Activated CD4-positive, alpha-beta T cell treated with anti-CD3 and anti-CD28 coated beads, Interleukin-2, amount 10 ng/mL, durations not matched to agents 7 days and 5 days (primary cell): Measurements from ENCODE around the gene ZNF148. TPM values are rescaled to one million over a fixed set of nuclear protein-coding genes. Genes with fewer than 3 reads are reported as not detected.
"Not testable (repeated sequence)": the region's sequence is repeated elsewhere in the genome, so short reads cannot be mapped to it uniquely, and the experiment has no call there.

Source experiments
- CTCF ChIA-PET: fragments of 350-600 bp; sonication (Branson Sonifier 250); formaldehyde crosslinking; loops from one replicate; lab custom pipeline; 2021; ENCODE audit warnings: antibody characterized with exemption; lab: Charles Lee
- POLR2A ChIA-PET: fragments of 350-600 bp; sonication (Branson Sonifier 250); formaldehyde crosslinking; loops from one replicate; lab custom pipeline; 2021; ENCODE audit warnings: antibody characterized with exemption; lab: Charles Lee
- DNase-seq: peaks from one replicate; pipeline ENCODE4 v3.0.0-alpha.2; 2020
- H3K27ac Mint-ChIP-seq: one replicate; pipeline ENCODE4 v1.8.0; 2021; ENCODE audit warnings: mild to moderate bottlenecking, moderate library complexity, mixed read lengths
- H3K27me3 Mint-ChIP-seq: one replicate; pipeline ENCODE4 v1.8.0; 2021; ENCODE audit warnings: mixed read lengths
- H3K36me3 Mint-ChIP-seq: one replicate; pipeline ENCODE4 v1.8.0; 2021; ENCODE audit warnings: low read depth, mixed read lengths
- H3K4me1 Mint-ChIP-seq: one replicate; pipeline ENCODE4 v1.8.0; 2021; ENCODE audit warnings: mixed read lengths
- H3K4me3 Mint-ChIP-seq: one replicate; pipeline ENCODE4 v1.8.0; 2021; ENCODE audit warnings: mild to moderate bottlenecking, moderate library complexity, mixed read lengths
- H3K9me3 Mint-ChIP-seq: one replicate; pipeline ENCODE4 v1.8.0; 2021; ENCODE audit warnings: mixed read lengths
- total RNA-seq, 2 experiments: library from RNA; stranded (reverse); gene quantifications; one replicate each; pipeline ENCODE4 v1.2.3, GENCODE V29; 2021

Gene ZNF148
- total RNA-seq, 2 experiments from 2014 or later = 39.3 to 46.1 TPM

DNA sequence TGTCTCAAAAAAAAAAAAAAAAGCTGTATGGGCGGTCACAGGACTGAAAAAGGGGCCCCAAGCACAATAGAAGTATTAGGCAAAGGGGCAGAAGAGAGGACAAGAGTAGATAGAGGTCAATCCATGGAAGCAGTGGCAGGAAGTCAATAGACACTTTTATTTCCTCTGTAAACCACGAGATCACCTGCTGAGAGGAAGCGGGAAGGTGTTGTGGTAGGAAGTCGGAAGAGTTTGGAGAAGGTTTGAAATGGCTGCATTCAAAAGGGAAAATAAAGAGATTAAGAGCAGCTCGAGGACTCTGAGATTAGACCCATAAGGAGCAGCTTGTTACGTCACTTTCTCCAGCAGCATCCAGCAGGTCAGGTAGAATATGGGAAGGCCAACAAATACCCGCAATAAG, 14.2 kb upstream of the ZNF148 start:
- Mint-ChIP-seq H3K9me3 (peaks cover 4% of the 10 kb centered on the region), H3K27me3 (peaks cover under 1% of the 10 kb centered on the region), H3K27ac (no peak overlapping the region), H3K36me3 (no peaks in the 10 kb centered on the region), H3K4me3 (no peak overlapping the region), H3K4me1 (peaks cover 12% of the 10 kb centered on the region)
- CTCF ChIA-PET = interaction anchor here (0.6 kb wide), 1 partner anchor 241 kb away, joined by 3 read pairs; no protein-coding TSS in a partner anchor
- POLR2A ChIA-PET = no interaction called here
- peak; percentile 16 for DNase-seq

DNA sequence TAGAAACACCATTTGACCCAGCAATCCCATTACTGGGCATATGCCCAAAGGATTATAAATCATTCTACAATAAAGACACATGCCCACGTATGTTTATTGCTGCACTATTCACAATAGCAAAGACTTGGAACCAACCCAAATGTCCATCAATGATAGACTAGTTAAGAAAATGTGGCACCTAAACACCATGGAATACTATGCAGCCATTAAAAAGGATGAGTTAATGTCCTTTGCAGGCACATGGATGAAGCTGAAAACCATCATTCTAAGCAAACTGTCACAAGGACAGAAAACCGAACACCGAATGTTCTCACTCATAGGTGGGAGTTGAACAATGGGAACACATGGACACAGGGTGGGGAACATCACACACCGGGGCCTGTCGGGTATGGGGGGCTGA, 13.2 kb upstream of the ZNF148 start:
- H3K27me3 Mint-ChIP-seq, POLR2A ChIA-PET, H3K27ac Mint-ChIP-seq, H3K4me3 Mint-ChIP-seq, H3K9me3 Mint-ChIP-seq, DNase-seq, H3K36me3 Mint-ChIP-seq: not testable (repeated sequence)
- peaks cover 12% of the 10 kb centered on the region for H3K4me1 Mint-ChIP-seq
- CTCF ChIA-PET = interaction anchor here (0.6 kb wide), 1 partner anchor 240 kb away, joined by 3 read pairs; no protein-coding TSS in a partner anchor

DNA sequence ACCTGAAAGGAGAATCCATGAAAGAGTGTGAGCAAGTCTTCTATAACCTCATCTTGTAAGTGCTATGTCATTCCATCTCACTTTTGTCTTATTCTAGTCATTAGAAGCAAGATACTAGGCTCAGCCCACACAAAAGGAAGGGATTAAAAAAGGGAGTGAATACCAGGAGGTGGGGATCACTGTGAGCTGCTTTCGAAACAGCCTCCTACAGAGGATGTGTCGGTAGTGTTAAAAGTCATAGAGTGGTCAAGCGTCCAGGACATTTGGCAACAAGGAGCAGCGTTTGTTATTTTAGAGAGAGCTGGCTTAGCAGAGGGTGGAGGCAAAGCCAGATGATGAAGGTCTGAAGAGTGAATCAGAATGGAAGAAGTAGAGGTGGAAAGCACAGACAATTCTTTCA, 11.7 kb upstream of the ZNF148 start:
- ChIA-PET CTCF (no interaction called here), POLR2A (no interaction called here)
- no peak for DNase-seq
- Mint-ChIP-seq H3K36me3 (no peaks in the 10 kb centered on the region), H3K4me1 (peaks cover 18% of the 10 kb centered on the region), H3K27me3 (peaks cover 2% of the 10 kb centered on the region), H3K27ac (no peak overlapping the region), H3K9me3 (peaks cover 4% of the 10 kb centered on the region), H3K4me3 (no peak overlapping the region)

DNA sequence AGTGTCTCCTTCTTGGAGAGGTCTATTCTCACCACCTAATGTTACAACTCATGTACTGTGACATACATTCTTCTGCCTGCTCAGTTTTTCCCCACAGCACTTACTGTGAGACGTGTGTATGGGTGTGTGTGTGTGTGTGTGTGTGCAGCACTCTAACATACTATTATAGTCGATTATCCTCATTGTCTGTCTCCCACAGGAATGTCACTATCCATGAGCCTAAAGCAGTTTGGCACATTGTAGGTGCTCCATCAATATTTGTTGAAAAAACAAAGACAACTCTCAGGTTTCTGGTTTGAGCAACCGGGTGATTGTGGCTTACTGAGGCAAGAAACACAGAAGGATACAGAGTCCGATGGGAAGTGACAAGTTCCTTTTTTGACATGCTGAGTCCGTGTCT, 8.6 kb upstream of the ZNF148 start:
- no peak for DNase-seq
- H3K9me3 Mint-ChIP-seq = peaks cover 2% of the 10 kb centered on the region
- H3K36me3 Mint-ChIP-seq = no peaks in the 10 kb centered on the region
- peaks cover 2% of the 10 kb centered on the region for H3K27me3 Mint-ChIP-seq
- ChIA-PET CTCF (no interaction called here), POLR2A (no interaction called here)
- peaks cover 12% of the 10 kb centered on the region for H3K4me1 Mint-ChIP-seq
- no peak overlapping the region for H3K27ac Mint-ChIP-seq
- H3K4me3 Mint-ChIP-seq = no peak overlapping the region

DNA sequence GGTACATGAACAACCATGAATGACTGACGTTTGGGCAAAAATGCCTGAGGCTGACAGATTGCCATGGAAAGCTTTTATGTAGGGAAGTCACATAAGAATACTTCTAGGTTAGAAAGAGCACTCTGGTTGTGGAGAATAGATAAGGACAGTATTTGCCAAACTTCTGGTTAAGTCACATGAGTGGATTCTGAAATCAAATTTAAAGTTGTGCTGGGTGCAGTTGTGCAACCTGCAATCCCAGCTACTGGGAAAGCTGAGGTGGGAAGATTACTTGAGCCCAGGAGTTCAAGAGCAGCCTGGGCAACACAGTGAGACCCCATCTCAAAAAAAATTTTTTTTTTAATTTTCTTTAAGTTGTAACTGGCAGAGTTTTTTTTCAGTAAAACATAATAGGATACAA, 7.2 kb upstream of the ZNF148 start:
- H3K4me3 Mint-ChIP-seq = no peak overlapping the region
- H3K36me3 Mint-ChIP-seq = no peaks in the 10 kb centered on the region
- H3K27ac Mint-ChIP-seq = no peak overlapping the region
- H3K4me1 Mint-ChIP-seq = peaks cover 11% of the 10 kb centered on the region
- ChIA-PET POLR2A (no interaction called here), CTCF (interaction anchor here (1.1 to 1.2 kb wide), 2 partner anchors 13 to 204 kb away, joined by 3 to 5 read pairs; no protein-coding TSS in a partner anchor)
- H3K27me3 Mint-ChIP-seq = peaks cover 4% of the 10 kb centered on the region
- DNase-seq = no peak
- no peaks in the 10 kb centered on the region for H3K9me3 Mint-ChIP-seq

DNA sequence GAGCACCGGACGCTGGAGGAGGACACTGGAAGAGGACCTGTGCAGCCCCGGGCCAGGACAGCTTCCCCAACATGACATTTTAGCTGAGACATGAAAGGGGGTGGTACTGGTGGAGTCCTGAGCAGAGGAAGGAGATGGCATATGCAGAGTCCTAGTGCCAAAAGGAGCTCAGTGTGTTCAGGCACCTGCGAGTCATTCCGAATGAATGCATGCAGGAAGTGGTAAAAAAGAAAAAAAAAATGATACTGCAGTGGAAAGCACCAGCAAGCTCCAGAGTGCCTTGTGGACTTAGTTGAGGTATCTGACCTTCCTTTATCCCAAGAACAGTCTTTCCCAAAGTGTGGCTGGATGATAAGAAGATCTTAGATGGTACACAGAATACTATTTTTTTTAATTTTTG, 6.6 kb upstream of the ZNF148 start:
- no peak overlapping the region for H3K27ac Mint-ChIP-seq
- POLR2A ChIA-PET = no interaction called here
- H3K4me3 Mint-ChIP-seq = no peak overlapping the region
- CTCF ChIA-PET = interaction anchor here (1.1 to 1.2 kb wide), 2 partner anchors 14 to 205 kb away, joined by 3 to 5 read pairs; no protein-coding TSS in a partner anchor
- peaks cover 4% of the 10 kb centered on the region for H3K27me3 Mint-ChIP-seq
- peaks cover 11% of the 10 kb centered on the region for H3K4me1 Mint-ChIP-seq
- peak; percentile 37 for DNase-seq
- no peaks in the 10 kb centered on the region for H3K9me3 Mint-ChIP-seq
- no peaks in the 10 kb centered on the region for H3K36me3 Mint-ChIP-seq

DNA sequence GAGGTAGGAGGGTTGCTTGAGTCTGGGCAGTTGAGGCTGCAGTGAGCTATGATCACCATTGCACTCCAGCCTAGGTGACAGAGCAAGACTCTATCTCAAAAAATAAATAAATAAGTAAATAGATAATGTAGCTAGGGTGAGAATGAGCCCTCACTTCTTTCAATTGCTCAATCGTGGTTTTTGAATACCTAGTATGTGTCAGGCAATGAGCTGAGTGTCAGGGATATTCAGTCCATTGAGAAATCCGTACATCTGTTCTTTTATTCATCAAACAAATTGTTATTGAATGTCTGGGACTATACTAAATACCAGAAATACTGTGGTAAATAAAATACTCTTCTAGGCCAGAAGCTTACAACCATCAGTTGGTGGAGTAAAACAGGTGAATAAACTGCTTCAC, 6.2 kb upstream of the ZNF148 start:
- POLR2A ChIA-PET = no interaction called here
- H3K4me3 Mint-ChIP-seq = no peak overlapping the region
- no peaks in the 10 kb centered on the region for H3K9me3 Mint-ChIP-seq
- peaks cover 11% of the 10 kb centered on the region for H3K4me1 Mint-ChIP-seq
- DNase-seq = no peak
- peaks cover 4% of the 10 kb centered on the region for H3K27me3 Mint-ChIP-seq
- no peak overlapping the region for H3K27ac Mint-ChIP-seq
- H3K36me3 Mint-ChIP-seq = no peaks in the 10 kb centered on the region
- CTCF ChIA-PET = interaction anchor here (1.1 to 1.2 kb wide), 2 partner anchors 14 to 205 kb away, joined by 3 to 5 read pairs; no protein-coding TSS in a partner anchor

DNA sequence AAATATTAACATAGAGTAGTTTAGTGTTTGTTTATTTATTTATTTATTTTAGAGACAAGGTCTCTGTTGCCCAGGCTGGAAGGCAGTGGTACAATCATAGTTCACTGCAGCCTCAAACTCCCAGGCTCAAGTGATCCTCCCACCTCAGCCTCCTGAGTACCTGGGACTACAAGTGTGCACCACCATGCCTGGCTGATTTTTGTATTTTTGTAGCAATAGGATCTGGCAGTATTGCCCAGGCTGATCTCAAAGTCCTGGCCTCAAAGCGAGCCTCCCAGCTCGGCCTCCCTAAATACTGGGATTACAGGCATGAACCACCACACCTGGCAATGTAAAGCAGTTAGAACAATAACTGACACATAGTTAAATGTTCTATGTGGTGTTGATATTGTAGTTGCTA, 4.4 kb upstream of the ZNF148 start:
- CTCF ChIA-PET = no interaction called here
- H3K27me3 Mint-ChIP-seq = peaks cover 4% of the 10 kb centered on the region
- H3K4me1 Mint-ChIP-seq = peaks cover 19% of the 10 kb centered on the region
- no peak overlapping the region for H3K27ac Mint-ChIP-seq
- no peak overlapping the region for H3K4me3 Mint-ChIP-seq
- H3K9me3 Mint-ChIP-seq = no peaks in the 10 kb centered on the region
- no peak for DNase-seq
- H3K36me3 Mint-ChIP-seq = peaks cover 5% of the 10 kb centered on the region
- POLR2A ChIA-PET = no interaction called here

DNA sequence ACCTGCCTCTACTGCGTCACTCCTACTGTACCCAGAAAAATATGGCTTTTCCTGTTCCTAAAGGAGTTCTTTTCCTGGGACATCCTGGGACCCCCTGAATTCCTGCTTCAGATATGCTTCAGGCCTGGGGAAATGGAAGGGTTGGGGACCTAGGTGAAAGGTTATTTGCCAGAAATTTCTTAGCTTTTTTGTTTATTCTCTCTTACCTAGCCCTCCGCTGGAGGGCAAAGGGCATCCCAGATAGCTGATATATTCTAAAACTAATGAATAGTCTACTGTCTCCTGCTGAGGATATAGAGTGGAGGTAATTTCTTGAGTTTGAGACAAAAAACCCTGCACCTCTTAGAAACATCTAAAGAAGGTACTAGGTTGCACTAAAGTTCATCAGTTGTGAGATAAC, 3.6 kb upstream of the ZNF148 start:
- no peak overlapping the region for H3K4me3 Mint-ChIP-seq
- ChIA-PET CTCF (no interaction called here), POLR2A (no interaction called here)
- peaks cover 11% of the 10 kb centered on the region for H3K36me3 Mint-ChIP-seq
- no peak for DNase-seq
- H3K9me3 Mint-ChIP-seq = no peaks in the 10 kb centered on the region
- peaks cover 26% of the 10 kb centered on the region for H3K4me1 Mint-ChIP-seq
- peaks cover 4% of the 10 kb centered on the region for H3K27me3 Mint-ChIP-seq
- H3K27ac Mint-ChIP-seq = no peak overlapping the region

DNA sequence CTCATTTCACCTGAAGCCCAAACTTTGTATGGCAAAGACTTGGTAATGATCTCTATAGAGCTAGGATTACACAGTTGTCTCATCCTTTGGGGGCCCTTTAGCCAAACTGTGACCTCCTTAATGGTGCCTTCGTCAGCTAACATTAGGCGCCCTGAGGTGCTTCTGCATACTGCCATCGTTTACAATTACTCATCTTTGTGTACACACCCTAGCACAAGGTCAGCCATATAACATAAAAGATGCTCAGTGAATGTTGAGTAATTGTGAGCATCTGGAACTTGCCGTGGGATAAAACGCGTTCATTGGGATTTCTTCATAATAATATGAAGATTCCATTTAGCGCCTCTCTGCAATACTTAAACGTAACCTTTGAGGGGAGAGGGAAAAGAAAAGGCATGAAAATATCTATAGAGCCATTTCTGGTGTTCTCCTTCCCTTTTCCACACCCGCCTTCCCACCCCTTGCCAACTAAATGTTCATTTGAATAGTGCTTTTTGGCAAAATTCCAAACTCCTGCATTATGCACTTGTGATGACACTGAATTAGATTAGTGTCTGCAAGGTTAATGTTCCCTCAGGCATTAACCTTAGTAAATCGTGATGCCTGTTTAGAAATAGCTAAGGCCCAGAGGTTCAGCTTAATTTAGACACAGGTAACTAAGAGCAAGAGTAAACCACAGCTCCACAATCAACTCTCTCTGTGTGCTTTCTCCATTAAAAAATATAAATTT, 990 bp upstream of the ZNF148 start:
- H3K4me1 Mint-ChIP-seq = peaks cover 27% of the 10 kb centered on the region
- peaks cover 20% of the 10 kb centered on the region for H3K36me3 Mint-ChIP-seq
- DNase-seq = no peak
- H3K27ac Mint-ChIP-seq = peak overlapping the region; percentile 94
- H3K27me3 Mint-ChIP-seq = peaks cover 3% of the 10 kb centered on the region
- no peaks in the 10 kb centered on the region for H3K9me3 Mint-ChIP-seq
- POLR2A ChIA-PET = no interaction called here
- CTCF ChIA-PET = interaction anchor here (1.9 kb wide), 1 partner anchor 13 kb away, joined by 5 read pairs; no protein-coding TSS in a partner anchor
- peak overlapping the region; percentile 95 for H3K4me3 Mint-ChIP-seq

DNA sequence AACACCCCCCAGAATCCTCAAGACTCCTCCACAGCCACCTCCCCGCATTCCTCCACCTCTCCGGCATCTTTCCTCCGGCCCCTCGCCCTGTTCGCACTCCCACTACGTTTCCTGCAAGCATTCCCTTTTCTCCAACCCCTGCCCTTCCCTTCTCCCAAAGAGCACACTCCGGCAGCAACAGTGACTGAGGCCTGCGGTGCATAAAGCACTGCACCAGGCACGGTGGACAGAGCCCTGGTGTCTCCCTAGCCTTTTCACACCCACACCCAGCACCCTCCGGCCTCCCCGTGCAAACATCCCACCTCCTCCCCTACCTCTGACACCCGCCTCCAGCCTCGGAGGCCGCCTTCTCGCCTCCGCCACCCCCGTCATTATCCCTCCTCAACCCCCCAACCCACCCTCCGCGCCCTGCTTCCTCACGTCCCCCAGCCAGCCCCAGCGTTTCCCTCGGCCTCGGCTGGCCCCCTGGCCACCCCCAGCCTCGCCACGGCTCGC, 577 bp downstream of the ZNF148 start:
- H3K4me3 Mint-ChIP-seq = peak overlapping the region; percentile 95
- ChIA-PET CTCF (interaction anchor here (1.0 to 1.9 kb wide), 2 partner anchors 12 to 15 kb away, joined by 3 to 5 read pairs; no protein-coding TSS in a partner anchor), POLR2A (no interaction called here)
- H3K27me3 Mint-ChIP-seq = peaks cover 3% of the 10 kb centered on the region
- H3K4me1 Mint-ChIP-seq = peaks cover 39% of the 10 kb centered on the region
- H3K36me3 Mint-ChIP-seq = peaks cover 31% of the 10 kb centered on the region
- peak; percentile 19 for DNase-seq
- H3K9me3 Mint-ChIP-seq = no peaks in the 10 kb centered on the region
- H3K27ac Mint-ChIP-seq = peak overlapping the region; percentile 82

DNA sequence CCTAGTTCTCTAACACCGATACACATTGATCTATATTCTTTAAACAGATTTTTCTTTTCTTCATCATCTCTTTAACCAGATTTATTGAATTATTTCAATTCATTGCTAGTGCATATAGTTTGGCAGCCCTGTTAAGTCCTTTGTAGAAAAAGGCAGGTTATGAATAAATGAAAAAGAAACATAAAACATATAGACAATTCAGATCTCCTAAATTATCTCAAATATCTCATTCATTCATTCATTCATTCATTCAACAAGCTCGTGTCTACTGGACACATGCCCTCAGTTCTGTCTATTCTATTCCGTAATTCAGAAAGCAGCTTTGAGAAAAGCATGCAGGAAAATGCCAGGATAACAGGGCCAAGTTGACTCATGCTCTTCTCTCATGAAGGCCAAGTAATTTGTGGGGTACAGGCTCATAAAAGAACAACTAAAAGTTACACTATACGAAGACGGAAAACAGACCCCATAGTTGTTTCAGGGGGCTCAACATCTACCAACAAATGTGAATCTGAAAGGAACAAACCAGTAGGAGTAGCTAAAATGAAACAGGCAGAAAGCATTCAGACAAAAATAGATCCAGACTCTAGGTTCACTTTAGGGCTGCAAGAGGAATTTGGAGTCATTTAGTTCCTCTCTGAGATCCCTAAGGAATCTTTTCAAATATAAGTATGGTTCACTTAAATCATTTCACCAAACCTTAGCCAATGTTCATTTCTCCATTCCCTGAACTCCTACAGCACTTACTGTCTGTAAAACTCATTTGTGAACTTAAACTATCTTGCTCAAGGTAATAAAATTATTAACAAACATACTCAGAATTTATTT, 7.5 kb downstream of the ZNF148 start:
- Mint-ChIP-seq H3K9me3 (no peaks in the 10 kb centered on the region), H3K27ac (no peak overlapping the region), H3K36me3 (peaks cover 30% of the 10 kb centered on the region), H3K4me3 (no peak overlapping the region), H3K4me1 (peaks cover 35% of the 10 kb centered on the region), H3K27me3 (no peaks in the 10 kb centered on the region)
- ChIA-PET CTCF (no interaction called here), POLR2A (no interaction called here)
- DNase-seq = no peak

DNA sequence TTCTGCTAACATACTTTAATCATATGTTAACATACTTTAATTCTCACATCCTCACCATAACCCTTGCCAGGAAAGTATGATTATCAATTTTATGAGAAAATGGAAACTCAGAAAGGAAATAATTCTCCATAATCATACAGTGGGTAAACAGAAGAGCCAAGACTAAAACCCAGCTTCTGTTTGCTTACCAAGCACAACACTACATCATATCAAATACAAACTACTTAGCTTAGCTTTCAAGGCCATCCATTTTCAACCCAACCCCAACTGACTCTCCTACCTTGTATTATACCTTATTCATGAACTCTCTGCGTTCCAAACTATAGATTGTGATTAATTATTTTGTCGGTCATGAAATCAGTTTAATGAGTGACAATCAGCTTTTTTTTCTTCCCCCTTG, 9.0 kb downstream of the ZNF148 start:
- CTCF ChIA-PET = interaction anchor here (1.5 kb wide), 1 partner anchor 19 kb away, joined by 7 read pairs; no protein-coding TSS in a partner anchor
- no peaks in the 10 kb centered on the region for H3K27me3 Mint-ChIP-seq
- no peak overlapping the region for H3K4me3 Mint-ChIP-seq
- peaks cover 38% of the 10 kb centered on the region for H3K4me1 Mint-ChIP-seq
- H3K9me3 Mint-ChIP-seq = no peaks in the 10 kb centered on the region
- no peak for DNase-seq
- peaks cover 23% of the 10 kb centered on the region for H3K36me3 Mint-ChIP-seq
- H3K27ac Mint-ChIP-seq = no peak overlapping the region
- POLR2A ChIA-PET = no interaction called here
